Fibroblast of peridontal ligament (primary cell): Measurements from ENCODE around the gene DNAH3.
"Not testable (repeated sequence)": the region's sequence is repeated elsewhere in the genome, so short reads cannot be mapped to it uniquely, and the experiment has no call there.

ENCODE experiments used
- DNase-seq: peaks from one replicate; pipeline ENCODE4 v3.0.0-alpha.2; 2010; ENCODE audit errors: extremely low read depth

Gene DNAH3

GRCh38 chr16:21169249-21169981 is 18.8 kb upstream of the DNAH3 start:
- DNase-seq, result no peak

GRCh38 chr16:21167929-21168602 is 17.4 kb upstream of the DNAH3 start:
- DNase-seq, result no peak

- peak; percentile 76 for DNase-seq
These were observed 16.7 kb upstream of the DNAH3 start for GRCh38 chr16:21167360-21167759.

- DNase-seq, result no peak
These were observed 15.9 kb upstream of the DNAH3 start for GRCh38 chr16:21166561-21166961.

- DNase-seq, result no peak
These were observed 14.0 kb upstream of the DNAH3 start for GRCh38 chr16:21164521-21165168.

GRCh38 chr16:21163576-21163975 is 12.9 kb upstream of the DNAH3 start:
- DNase-seq, result no peak

GRCh38 chr16:21162661-21163151 is 12.1 kb upstream of the DNAH3 start:
- peak; percentile 71 for DNase-seq

GRCh38 chr16:21161211-21161610 is 10.6 kb upstream of the DNAH3 start:
- peak; percentile 35 for DNase-seq

GRCh38 chr16:21160276-21160675 is 9.6 kb upstream of the DNAH3 start:
- DNase-seq, result no peak

- DNase-seq, result no peak
These were observed 8.8 kb upstream of the DNAH3 start for GRCh38 chr16:21159281-21159951.

GRCh38 chr16:21158208-21159110 is 7.8 kb upstream of the DNAH3 start, which contains the start of gene LDAF1:
LDAF1 (plus strand) TSS chr16:21158674; CDS start chr16:21161183, 2,509 bp downstream.
- DNase-seq, result peak; percentile 65

GRCh38 chr16:21157632-21158031 is 7.0 kb upstream of the DNAH3 start:
- DNase-seq, result no peak

GRCh38 chr16:21156767-21157467 is 6.3 kb upstream of the DNAH3 start:
- peak; percentile 94 for DNase-seq

GRCh38 chr16:21156011-21156410 is 5.4 kb upstream of the DNAH3 start:
- DNase-seq, result not testable (repeated sequence)

- DNase-seq, result not testable (repeated sequence)
These were observed 2.6 kb upstream of the DNAH3 start for GRCh38 chr16:21153124-21153729.

GRCh38 chr16:21152160-21153030 is 1.7 kb upstream of the DNAH3 start:
- not testable (repeated sequence) for DNase-seq

- no peak for DNase-seq
These were observed 4.9 kb downstream of the DNAH3 start for GRCh38 chr16:21145738-21146137.

GRCh38 chr16:21134053-21134452 is 16.6 kb downstream of the DNAH3 start:
- DNase-seq, result no peak

GRCh38 chr16:21130811-21131210 is 19.8 kb downstream of the DNAH3 start:
- no peak for DNase-seq
